HG03139 (cell line): ENCODE measurements around the gene LPCAT1.

Experiments
- ATAC-seq: cut with Tn5 transposase; IDR thresholded peaks from one replicate; pipeline ENCODE4 v1.9.1; 2021; ENCODE audit not compliant: unreplicated experiment

Gene LPCAT1

DNA sequence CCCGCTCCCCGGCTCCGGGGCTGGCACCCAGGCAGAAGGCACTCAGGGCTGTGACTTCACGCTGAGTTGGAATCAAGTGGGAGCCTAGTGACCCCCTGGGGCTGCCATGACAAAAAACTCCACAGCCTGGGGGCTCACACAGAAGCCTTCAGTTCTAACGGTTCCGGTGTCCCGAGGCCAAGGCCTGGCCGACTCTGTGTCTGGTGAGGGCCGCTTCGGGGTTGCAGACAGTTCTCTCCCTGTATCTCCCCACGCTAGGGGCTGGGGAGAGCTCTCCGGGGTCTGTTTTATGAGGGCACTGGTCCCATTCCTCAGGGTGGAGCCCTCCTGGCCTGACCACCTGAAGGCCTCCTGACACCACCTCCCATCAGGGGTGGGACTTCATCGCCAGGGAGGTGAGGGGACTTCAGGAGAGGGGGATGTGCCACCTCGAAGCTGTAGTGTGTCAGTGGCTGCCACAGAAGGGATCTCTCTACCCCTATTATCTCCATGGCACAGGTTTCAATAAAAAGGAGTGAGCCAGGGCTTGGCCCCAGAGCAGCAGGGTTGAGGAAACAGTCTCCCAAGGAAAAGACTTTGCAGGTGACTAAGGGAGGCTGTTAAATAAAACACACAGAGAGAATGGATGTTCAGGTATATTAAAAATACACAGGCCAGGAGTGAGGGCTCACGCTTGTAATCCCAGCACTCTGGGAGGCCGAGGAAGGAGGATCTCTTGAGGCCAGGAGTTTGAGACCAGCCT lies 77.0 kb downstream of the LPCAT1 start:
- no peak for ATAC-seq

DNA sequence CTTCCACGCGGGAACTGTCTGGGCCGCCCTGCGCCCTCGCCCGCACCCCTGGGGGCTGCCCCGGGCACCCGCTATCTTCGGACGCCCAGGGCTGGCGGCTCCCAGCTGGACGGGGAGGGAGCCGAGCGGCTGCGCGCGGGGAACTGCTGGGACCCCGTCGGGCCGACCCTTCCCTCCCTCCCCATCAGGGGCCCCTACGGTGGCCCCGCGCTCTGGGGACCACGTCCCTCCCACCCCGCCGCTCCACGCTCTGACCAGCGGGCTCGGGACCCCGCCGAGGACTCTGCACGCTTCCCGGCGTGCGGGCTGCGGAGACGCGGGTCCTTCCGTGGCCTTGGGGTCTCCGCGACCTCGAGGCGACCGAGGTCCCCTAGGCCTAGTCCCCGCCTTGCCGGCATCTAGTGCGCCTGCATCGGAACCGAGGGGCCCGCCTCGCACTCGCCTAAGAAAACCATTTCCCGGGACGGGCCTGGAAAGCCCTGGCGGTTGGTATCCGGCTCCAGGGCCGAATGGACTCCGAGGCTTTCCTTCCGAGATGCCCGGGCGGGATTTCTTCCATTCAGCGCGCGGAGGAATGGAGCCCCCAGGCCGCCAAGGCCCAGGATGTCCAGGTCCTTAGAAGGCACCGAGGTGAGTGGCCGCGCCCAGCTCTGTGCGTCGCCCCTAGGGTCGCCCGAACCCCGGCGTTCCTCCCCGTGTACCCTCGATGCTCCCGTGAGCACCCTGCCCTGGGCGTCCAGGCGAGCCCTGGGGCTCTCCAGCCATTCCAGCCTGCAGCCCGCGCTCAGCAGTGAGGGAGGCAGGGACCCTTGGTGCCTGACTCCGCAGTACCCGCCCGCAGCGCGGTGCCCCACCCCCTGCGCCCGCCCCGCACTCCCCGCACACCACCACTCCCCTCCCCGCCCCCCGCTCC lies 77.8 kb downstream of the LPCAT1 start:
- no peak for ATAC-seq

DNA sequence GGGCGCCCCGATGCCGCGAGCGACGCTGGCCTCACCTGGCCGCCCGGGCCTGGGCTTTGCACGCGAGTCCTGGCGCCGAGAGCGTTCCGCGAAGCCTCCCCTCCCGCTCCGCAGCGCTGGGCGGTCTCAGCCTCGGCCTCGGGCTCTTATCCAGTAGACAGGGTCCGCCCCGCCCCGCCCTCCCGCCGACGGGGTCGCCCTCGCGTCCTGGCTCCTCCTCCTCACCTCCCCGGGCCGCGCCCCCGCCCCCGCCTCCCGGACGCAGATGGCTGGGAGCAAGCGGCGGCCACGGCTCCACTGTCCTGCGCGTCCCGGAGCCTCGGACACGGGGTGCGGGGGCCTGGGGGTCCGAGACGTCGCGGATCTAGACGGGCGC lies 78.5 kb downstream of the LPCAT1 start, which contains the start of gene SLC6A3:
TSS of gene SLC6A3 (minus strand) at position 128 of the 376 bp plus-strand sequence. CDS start 2,243 bp downstream, outside the sequence.
- ATAC-seq, result no peak

DNA sequence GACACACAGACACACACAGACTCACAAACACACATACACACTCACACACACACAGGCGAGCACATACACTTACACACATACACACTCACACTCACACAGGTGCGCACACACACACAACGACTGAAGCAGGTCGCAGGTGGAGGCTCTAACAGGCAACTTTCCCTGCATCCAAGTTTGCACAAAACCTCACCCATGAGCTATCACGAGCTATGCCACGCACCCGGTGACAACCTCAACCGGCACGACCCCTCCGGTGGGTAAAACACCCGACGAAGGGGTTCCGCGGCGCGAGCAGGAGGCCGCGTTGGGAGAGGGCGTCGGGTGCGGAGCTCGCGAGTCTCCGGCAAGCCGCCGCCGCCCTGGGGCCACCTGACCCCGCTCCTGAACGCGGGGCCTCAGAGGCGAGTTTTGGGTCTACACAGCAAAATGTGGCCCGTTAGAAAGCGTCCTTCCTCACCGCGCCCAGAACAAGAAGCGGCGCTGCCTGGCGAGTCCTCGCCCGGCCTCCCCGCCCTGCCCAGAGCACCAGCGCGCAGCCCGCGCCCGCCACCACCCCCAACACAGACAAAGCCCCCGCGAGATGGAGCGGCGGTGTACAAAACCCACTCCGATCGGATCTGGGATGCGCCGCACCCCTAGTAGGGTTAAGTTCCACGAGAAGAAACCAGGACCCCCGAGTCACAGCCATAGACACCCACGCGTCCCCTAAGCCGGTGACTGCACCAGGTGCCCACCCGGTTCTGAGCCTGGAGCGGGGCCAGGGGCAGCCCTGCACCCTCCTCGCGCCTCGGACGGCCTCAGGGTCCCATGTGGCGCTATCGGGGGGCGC lies 79.2 kb downstream of the LPCAT1 start:
- no peak for ATAC-seq

DNA sequence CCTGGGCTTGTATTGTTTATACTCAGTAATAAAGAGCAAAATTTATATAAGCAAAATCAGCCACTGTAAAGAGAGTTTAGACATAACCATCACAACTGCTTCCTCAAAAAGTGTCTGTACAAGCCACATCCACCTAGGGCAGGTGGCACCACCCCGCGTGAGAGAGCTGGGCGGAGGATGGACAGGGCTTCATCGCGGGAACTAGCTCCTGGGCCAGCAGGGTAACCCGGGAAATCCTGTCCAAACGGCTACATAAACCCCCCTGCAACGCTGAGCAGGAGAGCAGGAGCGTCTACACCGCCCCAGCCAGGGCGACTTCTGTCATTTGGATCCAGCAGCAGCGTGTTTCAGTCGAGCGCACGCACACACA lies 79.8 kb downstream of the LPCAT1 start:
- no peak for ATAC-seq

DNA sequence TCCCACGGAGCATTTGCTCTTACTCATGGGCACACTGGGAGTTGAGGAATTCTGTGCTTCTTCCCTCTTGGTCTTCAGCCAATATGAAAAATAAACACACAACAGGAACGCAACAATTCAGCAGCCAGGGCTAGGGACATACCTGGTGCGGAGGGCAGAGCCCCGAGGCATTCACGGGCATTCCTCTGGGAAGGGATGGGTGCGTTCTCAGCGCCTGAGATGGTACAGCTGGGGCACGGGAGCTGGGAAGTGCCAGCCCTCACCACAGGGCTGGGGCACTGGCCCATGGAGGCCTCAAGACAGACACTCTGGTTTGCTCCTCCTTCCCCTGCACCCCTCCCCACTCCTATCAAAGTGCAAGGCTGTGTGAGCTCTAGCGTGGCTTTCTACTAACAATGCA lies 80.6 kb downstream of the LPCAT1 start:
- no peak for ATAC-seq

DNA sequence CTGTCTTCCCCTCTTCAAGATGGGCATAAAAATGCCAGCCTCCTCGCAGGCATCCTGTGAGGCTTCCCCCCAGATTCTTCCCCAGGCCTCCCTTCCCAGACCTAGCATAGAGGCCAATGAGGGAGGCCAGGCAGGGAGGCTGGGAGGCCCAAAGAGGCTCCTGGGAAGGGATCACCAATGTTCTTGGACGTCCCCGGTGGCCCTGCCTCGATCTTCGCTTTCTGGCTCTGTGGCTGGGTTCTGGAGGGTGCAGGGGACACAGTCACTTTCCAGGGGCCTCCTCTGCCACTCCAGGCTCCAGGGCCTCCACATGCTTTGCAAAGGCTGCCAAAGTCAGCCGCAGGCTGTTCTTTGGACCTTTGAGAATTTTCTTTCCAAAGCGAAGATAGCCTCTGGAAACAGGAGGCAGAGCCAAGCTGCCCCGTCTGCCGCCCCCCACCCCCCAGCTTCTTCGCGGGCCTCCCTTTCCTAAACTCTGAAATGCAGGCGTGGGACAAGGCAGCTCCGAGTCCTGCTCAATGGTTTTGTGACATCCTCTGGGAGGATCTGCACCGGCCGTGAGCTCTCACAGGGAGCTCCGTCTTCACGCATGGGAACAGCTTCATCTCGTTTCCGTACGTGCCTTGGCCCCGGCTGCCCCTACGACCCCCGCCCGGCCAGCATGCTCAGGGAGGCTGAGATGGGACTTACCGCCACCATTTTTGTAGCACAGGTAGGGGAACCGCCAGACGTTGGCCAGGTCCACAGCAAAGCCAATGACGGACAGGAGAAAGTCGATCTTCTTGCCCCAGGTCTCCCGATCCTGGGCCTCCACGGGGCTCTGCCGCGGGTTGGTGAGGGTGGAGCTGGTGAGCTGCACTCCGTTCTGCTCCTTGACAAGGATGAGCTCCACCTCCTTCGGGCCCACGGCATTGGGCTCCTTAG lies 81.3 kb downstream of the LPCAT1 start:
- ATAC-seq, result no peak

DNA sequence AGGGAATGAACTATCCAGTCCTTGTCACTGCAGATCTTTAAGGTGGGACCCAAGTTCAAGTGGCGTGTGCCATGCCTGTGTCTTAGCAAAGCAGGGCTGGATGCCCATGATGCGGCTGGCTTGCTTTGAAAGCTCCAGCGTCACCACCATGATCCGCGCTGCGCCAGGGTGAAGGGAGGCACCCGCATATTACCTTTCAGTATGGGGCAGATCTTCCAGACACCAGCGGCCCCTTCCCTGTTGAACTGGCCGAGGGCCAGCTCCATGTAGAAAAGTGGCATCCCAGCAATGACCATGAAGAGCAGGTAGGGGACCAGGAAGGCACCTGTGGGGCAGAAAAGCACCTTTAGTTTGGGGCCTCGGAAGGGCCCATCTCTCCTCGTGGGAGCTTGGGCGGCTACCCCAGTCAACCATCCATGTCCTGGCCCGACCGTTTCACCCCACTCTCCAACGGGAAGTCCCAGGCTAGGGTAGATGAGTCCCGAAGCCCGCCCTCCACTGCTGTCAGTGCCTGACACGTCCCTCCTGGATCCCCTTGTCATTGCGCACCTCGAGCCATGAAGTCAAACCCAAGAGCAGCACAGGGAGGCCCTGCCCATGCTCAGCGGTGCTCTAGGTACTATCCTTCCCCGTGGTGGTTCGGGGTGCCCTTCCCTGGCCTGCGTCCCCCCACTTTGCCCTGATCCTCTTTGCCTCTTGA lies 82.4 kb downstream of the LPCAT1 start:
- no peak for ATAC-seq

DNA sequence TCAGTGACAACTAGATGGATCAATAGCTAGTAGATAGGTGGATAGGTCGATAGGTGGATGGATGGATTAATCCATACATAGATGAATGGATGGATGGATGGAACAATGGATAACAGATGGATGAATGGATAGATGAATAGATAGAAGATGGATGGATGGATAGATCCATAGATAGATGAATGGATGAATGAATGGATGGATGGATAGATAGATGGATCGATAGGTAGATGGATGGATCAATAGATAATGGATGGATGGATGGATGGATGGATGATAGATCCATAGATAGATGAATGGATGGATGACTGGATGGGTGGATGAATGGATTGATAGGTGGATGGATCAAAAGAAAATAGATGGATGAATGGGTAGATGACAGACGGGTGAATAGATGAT lies 83.7 kb downstream of the LPCAT1 start:
- ATAC-seq, result no peak

DNA sequence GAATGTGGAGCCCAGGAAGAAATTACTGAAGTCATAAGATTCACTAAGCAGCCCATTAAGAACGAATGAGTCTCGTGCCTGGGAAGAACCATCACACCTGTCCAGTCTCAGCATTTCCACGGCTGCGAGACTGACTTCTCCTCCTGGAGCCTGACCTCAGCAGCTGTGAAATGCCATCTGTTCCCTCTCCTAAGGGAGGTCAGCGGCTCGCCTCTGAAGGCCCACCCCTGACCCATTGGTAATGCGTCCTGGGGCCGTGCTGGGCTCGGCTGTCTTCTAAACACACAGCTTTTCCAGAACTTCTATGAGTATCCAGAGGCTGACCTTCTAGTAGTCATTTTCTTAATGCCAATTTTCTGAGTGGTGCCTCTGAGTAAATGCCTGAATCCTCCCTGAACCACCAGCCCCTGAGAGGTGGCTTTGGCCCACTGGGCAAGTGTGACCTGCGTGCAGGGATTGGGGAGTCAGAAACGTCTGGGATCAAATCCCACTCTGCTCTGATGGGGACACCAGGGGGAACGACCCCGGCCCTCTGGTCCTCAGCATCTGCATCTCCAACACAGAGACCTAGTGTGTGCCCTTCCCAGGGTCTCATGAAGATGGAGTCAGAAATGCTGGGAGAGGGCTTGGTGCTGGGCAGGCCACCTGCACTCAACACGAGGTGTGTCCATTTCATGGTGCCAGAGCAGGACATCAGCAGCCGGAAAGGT lies 84.2 kb downstream of the LPCAT1 start:
- no peak for ATAC-seq

DNA sequence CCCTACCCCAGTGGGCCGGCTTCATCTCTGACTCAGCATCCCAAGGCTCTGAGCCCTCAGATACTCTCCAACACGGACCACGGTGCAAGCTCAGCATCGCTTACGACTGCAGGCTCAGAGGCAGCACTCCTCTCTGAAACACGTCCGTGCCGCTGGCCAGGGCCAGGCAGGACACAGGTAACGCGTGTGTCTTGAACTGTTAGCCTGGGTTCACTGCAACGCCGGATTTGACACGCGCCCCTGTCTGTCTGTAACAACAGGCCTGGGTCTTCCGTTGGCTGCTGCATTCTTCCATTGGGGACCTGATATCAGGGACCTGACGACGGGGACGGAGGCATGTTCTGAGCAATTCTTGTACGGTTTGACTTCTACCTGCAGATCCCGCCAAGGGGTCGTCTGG lies 84.9 kb downstream of the LPCAT1 start:
- no peak for ATAC-seq

DNA sequence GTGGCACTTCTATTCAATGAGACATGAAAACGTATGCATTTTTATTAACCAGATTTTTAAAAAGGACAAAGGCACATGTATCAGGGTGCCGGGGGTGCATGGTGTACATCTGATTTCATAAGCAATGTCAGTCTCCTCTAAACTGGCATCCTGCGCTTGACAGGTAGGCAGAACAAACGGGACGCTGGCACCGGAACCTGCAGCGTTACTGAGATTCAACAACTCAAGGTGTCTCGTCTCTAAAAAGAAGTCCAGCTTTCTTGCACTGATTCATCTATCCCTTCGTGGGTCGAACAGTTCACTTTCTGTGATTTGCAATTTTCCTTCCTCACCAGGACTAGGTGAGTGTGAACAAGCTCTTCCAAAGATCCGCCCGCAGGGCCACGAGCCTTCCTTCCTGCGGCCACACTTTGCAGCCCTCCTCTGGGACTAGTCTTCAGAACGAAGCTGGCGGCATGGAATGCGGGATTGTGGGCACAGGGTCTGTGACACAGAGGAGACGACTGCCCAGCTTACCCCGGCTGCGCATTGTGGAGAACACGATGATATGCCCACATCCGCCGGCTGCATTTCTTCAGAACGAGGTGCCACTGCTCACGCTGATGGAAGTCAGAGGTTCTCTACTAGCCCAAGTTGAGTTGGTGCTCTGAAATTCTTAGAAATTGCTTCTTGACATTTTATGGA lies 85.7 kb downstream of the LPCAT1 start:
- no peak for ATAC-seq

DNA sequence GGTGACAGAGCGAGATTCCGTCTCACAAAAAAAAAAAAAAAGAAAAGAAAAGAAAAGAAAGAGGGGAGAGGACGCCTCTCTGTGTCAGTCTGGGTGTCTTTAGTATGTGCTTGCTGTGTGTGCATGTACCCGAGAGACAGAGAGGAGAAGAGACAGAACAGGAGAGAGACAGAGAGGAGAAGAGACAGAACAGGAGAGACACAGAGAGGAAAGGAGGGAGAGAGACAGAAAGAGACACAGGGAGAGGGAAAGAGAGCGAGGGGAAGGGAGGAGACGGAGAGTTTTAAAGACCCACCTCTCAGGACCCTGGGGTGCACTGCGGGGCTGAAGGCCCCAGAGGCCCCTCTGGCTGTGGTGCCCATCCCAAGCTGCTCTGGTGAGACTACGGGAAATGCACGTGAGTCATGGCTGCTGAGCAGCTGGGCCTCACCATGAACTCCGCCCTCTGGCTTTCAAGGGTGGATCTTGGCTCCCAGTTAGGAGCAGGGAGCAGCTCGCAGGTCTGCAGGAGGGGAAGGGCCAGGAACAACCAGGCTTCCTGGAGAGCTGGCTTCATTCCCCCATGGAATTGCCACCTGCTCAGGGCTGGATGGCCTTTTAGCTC lies 86.4 kb downstream of the LPCAT1 start:
- no peak for ATAC-seq

DNA sequence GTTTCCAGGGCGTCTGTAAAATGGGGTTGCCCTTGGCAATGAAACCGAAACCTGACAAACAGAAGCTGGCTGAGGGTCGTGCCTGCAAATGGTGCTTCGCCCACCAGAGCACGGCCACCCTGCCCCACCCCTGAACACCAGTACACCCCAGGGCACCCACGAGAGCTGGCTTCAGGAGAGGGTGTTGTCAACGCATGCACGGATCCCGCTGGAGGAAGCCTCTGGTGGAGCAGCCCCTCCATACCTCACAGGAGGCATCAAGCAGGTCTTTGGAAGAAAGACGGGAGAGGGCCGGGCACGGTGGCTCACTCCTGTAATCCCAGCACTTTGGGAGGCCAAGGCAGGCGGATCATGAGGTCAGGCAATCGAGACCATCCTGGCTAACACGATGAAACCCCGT lies 87.1 kb downstream of the LPCAT1 start:
- no peak for ATAC-seq

DNA sequence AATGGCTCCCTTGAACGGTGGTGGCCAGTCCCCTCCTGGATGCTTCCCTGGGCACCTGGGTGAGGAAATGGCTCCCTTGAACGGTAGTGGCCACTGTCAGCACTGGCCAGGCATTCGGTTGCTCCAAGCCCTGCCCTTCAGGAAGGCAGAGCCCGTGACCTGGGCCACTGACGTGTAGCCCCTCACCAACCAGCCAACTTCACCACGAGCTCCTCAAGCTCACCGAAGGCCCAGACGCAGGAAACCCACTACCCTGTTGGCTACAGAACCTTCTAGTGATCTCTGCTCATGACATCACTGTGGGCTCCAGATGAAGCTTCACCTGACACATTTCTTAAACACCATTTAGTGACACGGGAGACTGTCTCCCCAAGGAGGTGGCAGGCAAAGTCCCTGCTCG lies 87.7 kb downstream of the LPCAT1 start:
- no peak for ATAC-seq

DNA sequence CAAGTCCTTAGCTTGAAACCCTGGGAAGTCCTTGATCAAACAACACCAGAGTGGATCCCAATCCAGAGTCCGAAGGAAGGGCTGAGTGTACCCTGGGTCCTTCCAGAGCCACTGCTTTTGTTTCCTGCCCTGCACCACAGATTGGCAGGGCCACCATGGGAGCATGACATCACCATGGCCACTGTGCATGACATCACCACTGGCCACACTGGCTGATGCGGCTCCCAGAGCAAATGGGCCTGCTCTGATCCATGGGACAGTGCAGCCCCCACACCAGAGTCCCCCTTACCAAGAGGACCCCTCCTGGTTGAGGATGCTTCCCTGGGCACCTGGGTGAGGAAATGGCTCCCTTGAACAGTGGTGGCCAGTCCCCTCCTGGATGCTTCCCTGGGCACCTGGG lies 88.4 kb downstream of the LPCAT1 start:
- ATAC-seq, result no peak

DNA sequence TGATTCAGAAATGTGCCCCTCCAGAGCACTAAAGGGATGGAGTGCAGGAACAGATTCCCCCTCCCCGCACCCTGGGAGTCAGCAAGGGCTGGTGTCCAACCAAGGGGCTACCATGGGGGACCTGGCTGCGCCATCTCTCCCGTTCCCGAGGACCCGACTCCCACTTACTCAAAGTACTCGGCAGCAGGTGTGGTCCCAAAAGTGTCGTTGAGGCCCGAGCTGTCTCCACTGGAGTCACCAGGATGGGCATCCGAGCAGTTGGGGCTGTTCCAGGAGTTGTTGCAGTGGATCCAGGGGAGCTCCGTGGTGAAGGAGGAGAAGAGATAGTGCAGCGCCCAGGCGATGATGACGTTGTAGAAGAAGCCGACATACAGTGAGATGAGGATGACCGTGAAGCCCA lies 91.5 kb downstream of the LPCAT1 start:
- ATAC-seq, result no peak

DNA sequence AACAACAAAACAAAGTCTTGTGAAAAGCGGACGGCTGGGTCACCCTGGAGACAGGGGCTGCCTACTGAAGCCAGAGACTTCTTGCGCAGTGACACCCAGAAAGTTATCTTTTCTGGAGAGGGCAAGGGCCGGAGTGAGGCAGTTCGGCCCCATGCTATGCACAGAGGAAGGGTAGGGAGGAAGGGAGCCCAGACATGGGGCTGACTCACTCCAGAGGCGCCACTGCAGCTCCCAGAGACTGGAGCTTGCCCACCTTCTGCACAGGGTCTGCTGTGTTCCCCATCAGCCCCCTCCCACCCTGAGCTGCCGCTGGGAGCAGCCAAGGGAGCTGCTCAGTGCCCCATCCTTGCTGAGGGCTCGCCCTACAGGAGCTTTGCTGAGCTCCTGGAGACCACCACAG lies 91.9 kb downstream of the LPCAT1 start:
- ATAC-seq, result no peak
